AG04450 (cell line): Measurements from ENCODE around the gene NTMT1. TPM values are rescaled to one million over a fixed set of nuclear protein-coding genes. Genes with fewer than 3 reads are reported as not detected.

Experiments
- CTCF ChIA-PET: fragments of 300-600, 350-600 bp; formaldehyde crosslinking; extraction: SDS; loops from one replicate; lab custom pipeline; 2022; ENCODE audit warnings: antibody characterized with exemption, inconsistent platforms; lab: Charles Lee
- POLR2A ChIA-PET: fragments of 350-600 bp; formaldehyde crosslinking; extraction: SDS; loops from one replicate; lab custom pipeline; 2021; ENCODE audit warnings: antibody characterized with exemption, inconsistent platforms; lab: Yijun Ruan, JAX
- DNase-seq: peaks from one replicate; pipeline ENCODE4 v3.0.0-alpha.2; 2011; ENCODE audit warnings: low read depth, low spot score
- H3K27ac ChIP-seq: one replicate; pipeline ENCODE4 v1.5.1; 2012; ENCODE audit warnings: low read depth, low read length, control low read depth
- H3K27me3 ChIP-seq: one replicate; pipeline ENCODE4 v1.6.0; 2012; ENCODE audit warnings: low read length; ENCODE audit not compliant: control insufficient read depth, insufficient read depth
- H3K4me3 ChIP-seq: 2 replicates; pipeline ENCODE4 v1.5.1; 2011; ENCODE audit warnings: mild to moderate bottlenecking, low read depth, low read length, control low read depth
- H3K9me3 ChIP-seq: 2 replicates; pipeline ENCODE4 v1.5.1; 2012; ENCODE audit warnings: low read length; ENCODE audit not compliant: control insufficient read depth, insufficient read depth
- polyA plus RNA-seq: library from polyadenylated mRNA; depleted of rRNA; stranded (reverse); fragments of >200 nt; gene quantifications from 2 replicates; pipeline ENCODE4 v1.2.3, GENCODE V29; 2011
- TF ChIP-seq, protein P1 (sequence below): IDR thresholded peaks from 2 replicates; pipeline ENCODE4 v1.5.1; 2011; ENCODE audit warnings: low read depth, low read length, control low read depth, inconsistent platforms

The NTMT1 gene
- polyA plus RNA-seq, 1 experiment: 49.3 TPM

DNA sequence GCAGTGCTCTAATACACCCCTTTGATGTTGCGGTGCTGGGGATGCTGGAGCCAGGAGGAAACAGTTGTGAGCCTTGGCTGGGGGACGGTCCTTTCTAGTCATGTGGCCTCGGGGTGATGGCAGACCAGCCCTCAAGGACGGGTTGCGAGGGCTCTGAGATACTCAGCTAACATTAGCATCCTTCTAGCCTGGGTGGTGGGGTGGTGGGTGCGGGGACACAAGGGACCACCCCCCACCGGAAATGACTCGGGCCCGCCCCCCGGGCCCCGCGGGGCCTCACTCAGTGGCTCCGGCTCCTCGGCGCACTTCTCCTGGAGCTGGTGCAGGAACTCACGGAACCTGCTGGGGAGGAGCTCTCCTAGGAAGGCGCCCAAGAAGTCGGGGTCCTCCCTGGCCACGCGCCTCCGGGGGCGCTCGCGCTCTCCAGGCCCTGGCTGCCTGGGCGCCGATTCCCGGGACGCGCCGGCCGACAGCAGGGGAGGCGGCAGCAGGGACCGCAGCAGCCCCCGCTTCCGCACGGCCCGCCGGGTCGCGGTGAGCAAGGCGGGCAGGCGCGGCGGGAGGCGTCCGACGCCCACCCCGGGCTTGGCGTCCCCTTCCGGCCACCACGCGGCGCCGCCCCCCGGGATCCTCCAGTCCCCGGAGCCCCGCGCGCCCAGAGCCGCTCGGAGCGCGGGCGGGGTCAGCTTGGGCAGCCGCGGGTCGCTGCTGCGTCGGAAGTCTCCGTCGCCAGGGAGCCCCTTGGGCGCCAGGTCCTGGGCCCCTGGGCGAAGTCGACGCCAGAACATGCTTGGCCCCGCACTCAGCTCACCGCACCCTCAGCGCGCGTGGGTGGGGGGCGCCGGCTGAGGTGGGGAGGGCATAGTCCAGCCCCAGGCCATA, 5.9 kb upstream of the NTMT1 start:
- Histone ChIP-seq H3K27ac (no peak overlapping the region), H3K27me3 (no peaks in the 10 kb centered on the region), H3K4me3 (peak overlapping the region; percentile 59), H3K9me3 (no peaks in the 10 kb centered on the region; the same call in 1 of the 2 replicates)
- DNase-seq: no peak
- TF ChIP-seq, protein P1, sequence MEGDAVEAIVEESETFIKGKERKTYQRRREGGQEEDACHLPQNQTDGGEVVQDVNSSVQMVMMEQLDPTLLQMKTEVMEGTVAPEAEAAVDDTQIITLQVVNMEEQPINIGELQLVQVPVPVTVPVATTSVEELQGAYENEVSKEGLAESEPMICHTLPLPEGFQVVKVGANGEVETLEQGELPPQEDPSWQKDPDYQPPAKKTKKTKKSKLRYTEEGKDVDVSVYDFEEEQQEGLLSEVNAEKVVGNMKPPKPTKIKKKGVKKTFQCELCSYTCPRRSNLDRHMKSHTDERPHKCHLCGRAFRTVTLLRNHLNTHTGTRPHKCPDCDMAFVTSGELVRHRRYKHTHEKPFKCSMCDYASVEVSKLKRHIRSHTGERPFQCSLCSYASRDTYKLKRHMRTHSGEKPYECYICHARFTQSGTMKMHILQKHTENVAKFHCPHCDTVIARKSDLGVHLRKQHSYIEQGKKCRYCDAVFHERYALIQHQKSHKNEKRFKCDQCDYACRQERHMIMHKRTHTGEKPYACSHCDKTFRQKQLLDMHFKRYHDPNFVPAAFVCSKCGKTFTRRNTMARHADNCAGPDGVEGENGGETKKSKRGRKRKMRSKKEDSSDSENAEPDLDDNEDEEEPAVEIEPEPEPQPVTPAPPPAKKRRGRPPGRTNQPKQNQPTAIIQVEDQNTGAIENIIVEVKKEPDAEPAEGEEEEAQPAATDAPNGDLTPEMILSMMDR: peak; percentile 30; the same call in 1 of the 2 replicates
- ChIA-PET CTCF (interaction anchor here (0.9 to 7.1 kb wide), 2 partner anchors 446 to 483 kb away, joined by 3 to 302 read pairs; no protein-coding TSS in a partner anchor), POLR2A (interaction anchor here (0.6 to 3.2 kb wide), 5 partner anchors 133 to 490 kb away, joined by 3 to 12 read pairs (median 4); partner anchors contain the start of genes IER5L and PTGES)

DNA sequence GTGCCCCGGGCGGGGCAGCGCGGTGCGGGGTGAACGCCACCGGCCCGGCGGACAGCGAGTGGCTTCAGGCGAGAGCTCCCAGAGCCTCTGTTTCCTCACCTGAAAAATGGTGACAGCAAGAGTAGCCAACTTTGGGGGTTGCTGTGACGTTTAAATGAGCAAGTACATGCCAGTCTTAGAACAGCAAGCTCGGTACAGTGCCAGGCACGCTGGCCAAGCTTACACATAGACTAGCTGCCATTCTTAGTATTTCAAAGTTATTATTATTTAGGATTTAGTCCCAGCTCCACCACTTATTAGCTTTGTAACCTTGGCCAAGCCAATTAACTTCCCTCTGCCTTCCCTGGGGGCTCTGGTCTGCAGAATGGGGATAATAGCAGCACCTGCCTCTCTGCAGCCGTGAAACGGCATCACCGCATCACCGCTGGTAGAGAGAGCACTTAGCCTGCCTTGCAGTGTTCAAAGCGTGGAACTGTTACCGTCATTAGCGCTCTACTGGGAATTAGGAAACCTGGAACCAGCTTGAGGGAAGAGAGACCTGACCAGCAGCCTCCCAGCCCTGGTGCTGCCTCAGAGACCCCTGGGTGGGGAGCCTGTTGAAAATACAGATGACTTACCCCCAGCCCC, 5.2 kb upstream of the NTMT1 start, which contains the start of gene C9orf50:
TSS of gene C9orf50 (minus strand) at position 433 of the 627 bp plus-strand sequence. CDS start 527 bp downstream, outside the sequence.
- peak within 1 kb of the TSS; percentile 59 for H3K4me3 ChIP-seq
- no peaks in the 10 kb centered on the region for H3K9me3 ChIP-seq
- CTCF ChIA-PET: interaction anchor here (0.6 to 7.1 kb wide), 3 partner anchors 446 to 803 kb away, joined by 3 to 302 read pairs (median 7); no protein-coding TSS in a partner anchor
- TF ChIP-seq, protein P1: no peak
- DNase-seq: no peak
- no peaks in the 10 kb centered on the region for H3K27me3 ChIP-seq
- POLR2A ChIA-PET: interaction anchor here (0.6 to 3.2 kb wide), 4 partner anchors 132 to 596 kb away, joined by 3 to 12 read pairs (median 4); partner anchors contain the start of genes IER5L and PTGES
- H3K27ac ChIP-seq: no peak within 1 kb of the TSS

DNA sequence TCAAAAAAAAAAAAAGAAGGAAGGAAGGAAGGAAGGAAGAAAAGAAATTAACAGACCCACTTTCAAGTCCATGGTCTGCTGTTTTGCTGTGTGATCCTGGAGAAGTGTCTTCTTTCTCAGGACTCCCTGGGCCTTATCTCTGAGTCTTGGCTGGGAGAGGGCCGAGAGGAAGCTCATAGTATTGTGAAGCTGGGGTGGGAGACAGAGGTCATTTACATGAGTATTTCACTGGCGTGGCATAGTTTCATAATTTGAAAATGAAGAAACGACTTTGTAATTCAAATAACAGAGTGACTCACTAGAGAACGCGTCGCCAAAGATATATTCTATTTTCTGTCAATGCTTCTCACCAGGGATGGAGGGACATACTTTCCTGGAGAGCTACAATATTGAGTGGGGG, 2.6 kb upstream of the NTMT1 start:
- Histone ChIP-seq H3K4me3 (no peak overlapping the region), H3K27me3 (no peaks in the 10 kb centered on the region), H3K9me3 (no peaks in the 10 kb centered on the region), H3K27ac (peak overlapping the region; percentile 21)
- no peak for DNase-seq
- TF ChIP-seq, protein P1: no peak
- CTCF ChIA-PET: interaction anchor here (0.6 to 7.1 kb wide), 17 partner anchors 10 to 498 kb away, joined by 3 to 302 read pairs (median 6); no protein-coding TSS in a partner anchor
- POLR2A ChIA-PET: interaction anchor here (0.6 to 1.2 kb wide), 3 partner anchors 275 to 543 kb away, joined by 3 read pairs; partner anchors contain the start of gene IER5L

DNA sequence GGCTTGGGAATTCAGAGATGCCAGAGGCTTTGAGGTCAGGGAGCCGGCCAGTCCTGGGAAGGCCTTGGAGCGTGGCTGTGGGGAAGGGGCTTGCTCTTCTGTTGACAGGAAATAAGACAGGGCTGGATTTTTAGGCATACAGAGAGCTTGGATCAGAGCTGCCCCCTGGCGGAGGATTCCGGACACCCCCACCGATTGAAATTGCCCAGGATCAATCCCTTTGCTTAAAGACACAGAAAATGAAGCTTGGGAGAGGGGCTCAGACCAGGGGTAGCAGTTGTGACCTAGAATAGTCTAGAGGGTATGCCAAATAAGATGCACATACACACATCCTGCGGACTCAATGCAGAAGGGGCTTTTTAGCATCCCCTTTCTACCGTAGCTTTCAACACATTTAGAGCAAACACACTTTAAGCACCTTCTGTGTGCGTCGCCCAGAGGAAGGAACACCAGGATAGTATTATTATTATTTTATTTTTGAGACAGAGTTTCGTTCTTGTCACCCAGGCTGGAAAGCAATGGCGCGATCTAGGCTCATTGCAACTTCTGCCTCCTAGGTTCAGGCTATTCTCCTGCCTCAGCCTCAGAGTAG, 1.7 kb upstream of the NTMT1 start:
- ChIA-PET CTCF (interaction anchor here (0.6 to 7.1 kb wide), 26 partner anchors 9 to 499 kb away, joined by 3 to 302 read pairs (median 5); no protein-coding TSS in a partner anchor), POLR2A (interaction anchor here (1.0 to 1.1 kb wide), 2 partner anchors 446 to 484 kb away, joined by 3 to 4 read pairs; partner anchors contain the start of gene IER5L)
- TF ChIP-seq, protein P1: peak; percentile 87
- no peaks in the 10 kb centered on the region for H3K27me3 ChIP-seq
- H3K4me3 ChIP-seq: no peak overlapping the region
- H3K27ac ChIP-seq: no peak overlapping the region
- H3K9me3 ChIP-seq: no peaks in the 10 kb centered on the region
- no peak for DNase-seq
